Measurements from ENCODE around the gene CDT1. TPM values are rescaled to one million over a fixed set of nuclear protein-coding genes. Genes with fewer than 3 reads are reported as not detected.

The CDT1 gene
- total and polyA plus RNA-seq, 4 donors: 2.0 to 5.8 (median 3.3) TPM

- WGBS, 2 donors: 92 to 95% methylated on average over 26 of the region's 26 CpGs
- H3K4me3 ChIP-seq: no peak overlapping the region
- TF ChIP-seq CTCF (IDR thresholded peaks at IDR 0.05; ENCODE audit: control extremely low read depth, extremely low read depth): no peak
- no peak overlapping the region for H3K27ac ChIP-seq (ENCODE audit: low read depth in 1 of 2, low read length in 1 of 2)
- no peak for ATAC-seq (ENCODE audit: insufficient read depth, low FRiP score)
- H3K4me1 ChIP-seq (ENCODE audit: control insufficient read depth in 5 of 5, insufficient read depth in 5 of 5, low read length in 5 of 5): peaks cover 0 to 37% (median 11%) of the 10 kb centered on the region in 5 donors
- no peak for DNase-seq
- H3K9ac ChIP-seq (ENCODE audit: insufficient read depth in 1 of 2, low read length in 2 of 2): no peak overlapping the region
- H3K9me3 ChIP-seq (ENCODE audit: control insufficient read depth in 4 of 4, insufficient read depth in 3 of 4, low read length in 3 of 4): no peaks in the 10 kb centered on the region
- H3K36me3 ChIP-seq (ENCODE audit: control insufficient read depth in 4 of 4, insufficient read depth in 4 of 4, low read length in 4 of 4): peaks cover 0 to 16% (median 9%) of the 10 kb centered on the region in 4 donors
- no peaks in the 10 kb centered on the region for H3K27me3 ChIP-seq (ENCODE audit: control insufficient read depth in 3 of 3, insufficient read depth in 3 of 3, low read length in 2 of 3)
Measured at GRCh38 chr16:88807626-88808453, 4.3 kb downstream of the CDT1 start.

- TF ChIP-seq CTCF (IDR thresholded peaks at IDR 0.05; ENCODE audit: control extremely low read depth, extremely low read depth): no peak
- no peak overlapping the region for H3K27ac ChIP-seq (ENCODE audit: low read depth in 1 of 2, low read length in 1 of 2)
- no peaks in the 10 kb centered on the region for H3K9me3 ChIP-seq (ENCODE audit: control insufficient read depth in 4 of 4, insufficient read depth in 3 of 4, low read length in 3 of 4)
- H3K9ac ChIP-seq (ENCODE audit: insufficient read depth in 1 of 2, low read length in 2 of 2): no peak overlapping the region
- WGBS, 2 donors: 90 to 92% methylated on average over 10 of the region's 10 CpGs
- H3K4me1 ChIP-seq (ENCODE audit: control insufficient read depth in 5 of 5, insufficient read depth in 5 of 5, low read length in 5 of 5): peaks cover 0 to 36% (median 11%) of the 10 kb centered on the region in 5 donors
- DNase-seq: no peak
- H3K27me3 ChIP-seq (ENCODE audit: control insufficient read depth in 3 of 3, insufficient read depth in 3 of 3, low read length in 2 of 3): no peaks in the 10 kb centered on the region
- peaks cover 0 to 16% (median 9%) of the 10 kb centered on the region in 4 donors for H3K36me3 ChIP-seq (ENCODE audit: control insufficient read depth in 4 of 4, insufficient read depth in 4 of 4, low read length in 4 of 4)
- ATAC-seq (ENCODE audit: insufficient read depth, low FRiP score): no peak
- no peak overlapping the region for H3K4me3 ChIP-seq
Measured at GRCh38 chr16:88809068-88809675, 5.6 kb downstream of the CDT1 start.

- H3K9me3 ChIP-seq (ENCODE audit: control insufficient read depth in 4 of 4, insufficient read depth in 3 of 4, low read length in 3 of 4): no peaks in the 10 kb centered on the region
- no peak overlapping the region for H3K4me3 ChIP-seq
- no peak for TF ChIP-seq CTCF (IDR thresholded peaks at IDR 0.05; ENCODE audit: control extremely low read depth, extremely low read depth)
- no peak for ATAC-seq (ENCODE audit: insufficient read depth, low FRiP score)
- peaks cover 0 to 31% (median 11%) of the 10 kb centered on the region in 5 donors for H3K4me1 ChIP-seq (ENCODE audit: control insufficient read depth in 5 of 5, insufficient read depth in 5 of 5, low read length in 5 of 5)
- WGBS, 2 donors: 84 to 85% methylated on average over 9 to 10 of the region's 10 CpGs
- H3K27ac ChIP-seq (ENCODE audit: low read depth in 1 of 2, low read length in 1 of 2): no peak overlapping the region
- DNase-seq: no peak
- H3K36me3 ChIP-seq (ENCODE audit: control insufficient read depth in 4 of 4, insufficient read depth in 4 of 4, low read length in 4 of 4): peaks cover 0 to 16% (median 9%) of the 10 kb centered on the region in 4 donors
- no peak overlapping the region for H3K9ac ChIP-seq (ENCODE audit: insufficient read depth in 1 of 2, low read length in 2 of 2)
- H3K27me3 ChIP-seq (ENCODE audit: control insufficient read depth in 3 of 3, insufficient read depth in 3 of 3, low read length in 2 of 3): no peaks in the 10 kb centered on the region
Measured at GRCh38 chr16:88809676-88810165, 6.1 kb downstream of the CDT1 start.
